ENCODE results near the gene ZNF30.

The ZNF30 gene

GRCh38 chr19:34960103-34960805 lies 33.6 kb downstream of the ZNF30 start:
- H4K91ac ChIP-seq (ENCODE audit: low read depth, low read length, poor library complexity): no peak overlapping the region
- H2BK12ac ChIP-seq (ENCODE audit: low read length): no peak overlapping the region
- no peak overlapping the region for H2BK120ac ChIP-seq (ENCODE audit: low read depth, low read length)
- H3K27me3 ChIP-seq (ENCODE audit: control insufficient read depth in 3 of 3, insufficient read depth in 3 of 3, low read depth in 1 of 3, low read length in 3 of 3): peaks cover 0 to 2% (median 0%) of the 10 kb centered on the region in 3 experiments
- no peak overlapping the region for H2BK15ac ChIP-seq (ENCODE audit: low read length)
- no peak overlapping the region for H2BK5ac ChIP-seq (ENCODE audit: low read length)
- peaks cover 33 to 44% of the 10 kb centered on the region in 2 donors for H3K36me3 ChIP-seq (replicated peaks in 1 of 2; ENCODE audit: control insufficient read depth in 2 of 2, insufficient read depth in 2 of 2, low read length in 2 of 2)
- H3K4ac ChIP-seq (ENCODE audit: low read length): no peak overlapping the region
- H3K14ac ChIP-seq (ENCODE audit: low read length): no peak overlapping the region
- WGBS, 2 donors (ENCODE audit: extremely low coverage in 2 of 2, insufficient read length in 2 of 2, insufficient replicate concordance in 1 of 2): no CpG with 5 or more reads among the region's 8 CpGs
- no peak overlapping the region for H3K9ac ChIP-seq (ENCODE audit: low read depth, low read length, poor library complexity)
- peaks cover 2% of the 10 kb centered on the region for H3K79me1 ChIP-seq (ENCODE audit: low read depth, low read length)
- H3K23ac ChIP-seq (ENCODE audit: low read depth, low read length, poor library complexity): no peak overlapping the region
- H3K9me3 ChIP-seq (replicated peaks in 1 of 2; ENCODE audit: control insufficient read depth in 2 of 2, insufficient read depth in 1 of 2, low read depth in 1 of 2, low read length in 2 of 2): peaks cover 39 to 62% of the 10 kb centered on the region in 2 donors
- H4K8ac ChIP-seq (ENCODE audit: low read depth, low read length): no peak overlapping the region
- no peak overlapping the region for H2AFZ ChIP-seq (ENCODE audit: low read length)
- peak overlapping the region in 1 of 2 donors; percentile 39 for H3K4me3 ChIP-seq (ENCODE audit: low read length in 2 of 2)
- no peak overlapping the region for H3K18ac ChIP-seq (ENCODE audit: low read length)
- no peak overlapping the region for H2AK5ac ChIP-seq (ENCODE audit: low read depth, low read length)
- no peak for DNase-seq (ENCODE audit: low spot score)
- peaks cover 0 to 5% of the 10 kb centered on the region in 2 donors for H3K4me1 ChIP-seq (ENCODE audit: control insufficient read depth in 2 of 2, insufficient read depth in 1 of 2, low read depth in 1 of 2, low read length in 2 of 2)
- H3K4me2 ChIP-seq (ENCODE audit: insufficient read depth, low read length, poor library complexity, severe bottlenecking): no peak overlapping the region
- no peak overlapping the region for H3K27ac ChIP-seq (replicated peaks; ENCODE audit: low read length)

- Histone ChIP-seq H3K27me3 (ENCODE audit: control insufficient read depth in 3 of 3, insufficient read depth in 3 of 3, low read depth in 1 of 3, low read length in 3 of 3) (peaks cover 0 to 2% (median 0%) of the 10 kb centered on the region in 3 experiments), H3K23ac (ENCODE audit: low read depth, low read length, poor library complexity) (no peak overlapping the region), H3K36me3 (replicated peaks in 1 of 2; ENCODE audit: control insufficient read depth in 2 of 2, insufficient read depth in 2 of 2, low read length in 2 of 2) (peaks cover 33 to 43% of the 10 kb centered on the region in 2 donors), H2BK120ac (ENCODE audit: low read depth, low read length) (no peak overlapping the region), H2BK5ac (ENCODE audit: low read length) (no peak overlapping the region), H3K4me1 (ENCODE audit: control insufficient read depth in 2 of 2, insufficient read depth in 1 of 2, low read depth in 1 of 2, low read length in 2 of 2) (peaks cover 0 to 5% of the 10 kb centered on the region in 2 donors), H3K18ac (ENCODE audit: low read length) (no peak overlapping the region), H3K27ac (replicated peaks; ENCODE audit: low read length) (no peak overlapping the region), H2AFZ (ENCODE audit: low read length) (no peak overlapping the region), H3K9ac (ENCODE audit: low read depth, low read length, poor library complexity) (no peak overlapping the region), H3K4ac (ENCODE audit: low read length) (no peak overlapping the region), H4K91ac (ENCODE audit: low read depth, low read length, poor library complexity) (no peak overlapping the region), H3K79me1 (ENCODE audit: low read depth, low read length) (peaks cover 2% of the 10 kb centered on the region), H2AK5ac (ENCODE audit: low read depth, low read length) (no peak overlapping the region), H3K9me3 (replicated peaks in 1 of 2; ENCODE audit: control insufficient read depth in 2 of 2, insufficient read depth in 1 of 2, low read depth in 1 of 2, low read length in 2 of 2) (peaks cover 39 to 55% of the 10 kb centered on the region in 2 donors), H3K4me2 (ENCODE audit: insufficient read depth, low read length, poor library complexity, severe bottlenecking) (no peak overlapping the region), H2BK12ac (ENCODE audit: low read length) (no peak overlapping the region), H3K14ac (ENCODE audit: low read length) (no peak overlapping the region), H3K4me3 (ENCODE audit: low read length in 2 of 2) (peak overlapping the region in 1 of 2 donors; percentile 28), H2BK15ac (ENCODE audit: low read length) (no peak overlapping the region), H4K8ac (ENCODE audit: low read depth, low read length) (no peak overlapping the region)
- no peak for DNase-seq (ENCODE audit: low spot score)
- WGBS, 2 donors (ENCODE audit: extremely low coverage in 2 of 2, insufficient read length in 2 of 2, insufficient replicate concordance in 1 of 2): no CpG with 5 or more reads among the region's 12 CpGs
Observed at GRCh38 chr19:34960940-34961679, 34.4 kb downstream of the ZNF30 start.

- Histone ChIP-seq H2AFZ (ENCODE audit: low read length) (no peak overlapping the region), H3K4me1 (ENCODE audit: control insufficient read depth in 2 of 2, insufficient read depth in 1 of 2, low read depth in 1 of 2, low read length in 2 of 2) (peaks cover 0 to 5% of the 10 kb centered on the region in 2 donors), H2BK15ac (ENCODE audit: low read length) (no peak overlapping the region), H3K4ac (ENCODE audit: low read length) (no peak overlapping the region), H3K79me1 (ENCODE audit: low read depth, low read length) (peaks cover 2% of the 10 kb centered on the region), H3K23ac (ENCODE audit: low read depth, low read length, poor library complexity) (no peak overlapping the region), H3K9ac (ENCODE audit: low read depth, low read length, poor library complexity) (no peak overlapping the region), H3K4me3 (ENCODE audit: low read length in 2 of 2) (no peak overlapping the region), H3K36me3 (replicated peaks in 1 of 2; ENCODE audit: control insufficient read depth in 2 of 2, insufficient read depth in 2 of 2, low read length in 2 of 2) (peaks cover 30 to 33% of the 10 kb centered on the region in 2 donors), H3K27ac (replicated peaks; ENCODE audit: low read length) (no peak overlapping the region), H3K18ac (ENCODE audit: low read length) (no peak overlapping the region), H3K9me3 (replicated peaks in 1 of 2; ENCODE audit: control insufficient read depth in 2 of 2, insufficient read depth in 1 of 2, low read depth in 1 of 2, low read length in 2 of 2) (peaks cover 33 to 50% of the 10 kb centered on the region in 2 donors), H2BK120ac (ENCODE audit: low read depth, low read length) (no peak overlapping the region), H2BK12ac (ENCODE audit: low read length) (no peak overlapping the region), H3K27me3 (ENCODE audit: control insufficient read depth in 3 of 3, insufficient read depth in 3 of 3, low read depth in 1 of 3, low read length in 3 of 3) (peaks cover 0 to 2% (median 0%) of the 10 kb centered on the region in 3 experiments), H2BK5ac (ENCODE audit: low read length) (no peak overlapping the region), H4K91ac (ENCODE audit: low read depth, low read length, poor library complexity) (no peak overlapping the region), H4K8ac (ENCODE audit: low read depth, low read length) (no peak overlapping the region), H3K4me2 (ENCODE audit: insufficient read depth, low read length, poor library complexity, severe bottlenecking) (no peak overlapping the region), H3K14ac (ENCODE audit: low read length) (no peak overlapping the region), H2AK5ac (ENCODE audit: low read depth, low read length) (no peak overlapping the region)
- DNase-seq (ENCODE audit: low spot score): no peak
- no CpG with 5 or more reads among the region's 5 CpGs for WGBS, 2 donors (ENCODE audit: extremely low coverage in 2 of 2, insufficient read length in 2 of 2, insufficient replicate concordance in 1 of 2)
Observed at GRCh38 chr19:34961775-34962686, 35.3 kb downstream of the ZNF30 start.
